ENCODE results near the gene NDUFB6.
A peak's percentile ranks its signal among the peaks of the same experiment; 100 is the strongest.

Gene NDUFB6

DNA sequence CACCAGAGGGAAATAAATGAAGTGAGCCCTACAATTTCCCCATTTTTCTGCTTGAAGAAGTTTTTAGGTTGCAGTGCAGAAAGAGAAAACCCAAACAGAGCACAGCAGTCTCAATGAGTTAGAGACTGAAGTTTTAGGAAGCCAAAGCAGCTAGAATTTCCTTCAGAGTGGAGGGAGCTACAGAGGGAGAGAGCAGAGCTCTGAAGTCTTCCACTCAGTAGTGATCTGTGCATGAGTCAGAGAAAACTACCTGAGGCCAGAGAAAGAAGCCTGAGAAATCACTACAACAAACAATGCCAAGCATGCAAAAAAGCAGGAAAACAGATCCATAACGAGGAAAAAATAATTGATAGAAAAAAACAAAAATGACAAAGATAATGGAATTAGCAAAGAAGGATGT is 17.9 kb upstream of the NDUFB6 start:
- TF ChIP-seq, protein P1, sequence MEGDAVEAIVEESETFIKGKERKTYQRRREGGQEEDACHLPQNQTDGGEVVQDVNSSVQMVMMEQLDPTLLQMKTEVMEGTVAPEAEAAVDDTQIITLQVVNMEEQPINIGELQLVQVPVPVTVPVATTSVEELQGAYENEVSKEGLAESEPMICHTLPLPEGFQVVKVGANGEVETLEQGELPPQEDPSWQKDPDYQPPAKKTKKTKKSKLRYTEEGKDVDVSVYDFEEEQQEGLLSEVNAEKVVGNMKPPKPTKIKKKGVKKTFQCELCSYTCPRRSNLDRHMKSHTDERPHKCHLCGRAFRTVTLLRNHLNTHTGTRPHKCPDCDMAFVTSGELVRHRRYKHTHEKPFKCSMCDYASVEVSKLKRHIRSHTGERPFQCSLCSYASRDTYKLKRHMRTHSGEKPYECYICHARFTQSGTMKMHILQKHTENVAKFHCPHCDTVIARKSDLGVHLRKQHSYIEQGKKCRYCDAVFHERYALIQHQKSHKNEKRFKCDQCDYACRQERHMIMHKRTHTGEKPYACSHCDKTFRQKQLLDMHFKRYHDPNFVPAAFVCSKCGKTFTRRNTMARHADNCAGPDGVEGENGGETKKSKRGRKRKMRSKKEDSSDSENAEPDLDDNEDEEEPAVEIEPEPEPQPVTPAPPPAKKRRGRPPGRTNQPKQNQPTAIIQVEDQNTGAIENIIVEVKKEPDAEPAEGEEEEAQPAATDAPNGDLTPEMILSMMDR (IDR thresholded peaks at IDR 0.05; ENCODE audit: low read length, missing control alignments): no peak
- no peak overlapping the region for H3K4me3 ChIP-seq (replicated peaks; ENCODE audit: low read depth, low read length)
- no peak for DNase-seq (ENCODE audit: low read depth)

DNA sequence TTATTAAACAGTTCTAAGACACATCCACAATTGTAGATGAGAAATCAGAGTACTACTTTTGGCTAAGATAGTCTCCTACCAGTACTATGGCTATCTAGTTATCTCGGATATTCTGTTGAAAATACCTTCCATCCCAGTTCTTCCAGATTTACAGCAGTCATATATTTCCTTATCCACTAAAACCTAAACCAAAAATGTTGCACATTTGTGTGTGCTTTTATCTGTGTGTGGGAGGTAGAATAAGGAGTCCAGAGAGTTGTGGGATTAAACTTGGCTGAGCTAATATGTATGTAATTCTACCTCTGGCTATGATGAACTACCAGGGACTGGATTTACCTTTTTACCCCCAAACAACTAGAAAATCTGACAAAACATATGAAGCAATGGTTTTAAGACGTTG is 17.5 kb upstream of the NDUFB6 start:
- TF ChIP-seq, protein P1 (IDR thresholded peaks at IDR 0.05; ENCODE audit: low read length, missing control alignments): no peak
- no peak for DNase-seq (ENCODE audit: low read depth)
- H3K4me3 ChIP-seq (replicated peaks; ENCODE audit: low read depth, low read length): no peak overlapping the region

DNA sequence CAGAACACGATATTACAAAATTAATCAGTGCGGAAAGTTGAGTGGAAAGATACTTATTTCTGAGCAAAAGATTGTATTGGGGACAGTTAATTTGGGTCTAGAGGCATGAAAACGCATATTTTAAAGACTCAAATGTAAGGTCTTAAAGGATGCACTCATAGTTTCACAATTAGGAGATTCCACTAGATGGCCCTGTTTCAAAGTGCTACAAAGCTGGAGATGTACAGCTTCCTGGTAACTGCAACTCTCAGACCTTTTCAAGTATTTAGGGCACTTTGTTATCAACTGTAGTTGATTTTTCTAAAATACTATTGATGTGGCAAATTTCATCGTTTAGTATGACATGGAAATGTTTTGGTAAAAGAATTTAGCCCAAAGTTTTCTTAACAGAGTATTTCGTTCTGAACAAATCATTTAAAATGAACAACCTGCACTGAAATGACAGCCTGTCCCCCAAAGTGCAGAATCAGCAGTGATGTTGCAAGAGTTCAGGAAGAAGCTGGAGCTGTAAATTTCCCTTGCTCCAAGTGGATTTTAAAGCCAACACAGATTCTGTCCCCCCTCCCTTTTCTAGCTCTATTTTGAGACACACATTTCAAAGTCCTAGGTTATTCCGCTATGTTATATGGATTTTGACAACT is 16.2 kb upstream of the NDUFB6 start:
- no peak overlapping the region for H3K4me3 ChIP-seq (replicated peaks; ENCODE audit: low read depth, low read length)
- TF ChIP-seq, protein P1 (IDR thresholded peaks at IDR 0.05; ENCODE audit: low read length, missing control alignments): peak; percentile 74
- DNase-seq (ENCODE audit: low read depth): peak; percentile 78

GRCh38 chr9:32587901-32588300 is 14.9 kb upstream of the NDUFB6 start:
- no peak overlapping the region for H3K4me3 ChIP-seq (replicated peaks; ENCODE audit: low read depth, low read length)
- DNase-seq (ENCODE audit: low read depth): no peak
- TF ChIP-seq, protein P1 (IDR thresholded peaks at IDR 0.05; ENCODE audit: low read length, missing control alignments): no peak

DNA sequence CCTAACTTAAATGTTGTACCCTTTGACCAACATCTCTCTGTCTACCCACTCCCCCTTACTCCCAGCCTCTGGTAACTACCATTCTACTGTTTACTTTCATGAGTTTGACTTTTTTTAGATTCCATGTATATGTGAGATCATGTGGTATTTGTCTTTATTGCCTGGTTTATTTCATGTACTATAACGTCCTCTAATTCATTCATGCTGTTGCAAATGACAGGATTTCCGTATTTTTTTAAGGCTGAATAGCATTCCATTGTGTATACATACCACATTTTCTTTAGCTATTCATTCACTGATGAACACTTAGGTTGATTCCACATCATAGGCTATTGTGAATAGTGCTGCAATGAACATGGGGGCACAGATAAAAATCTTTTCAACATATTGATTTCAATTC is 11.8 kb upstream of the NDUFB6 start:
- DNase-seq (ENCODE audit: low read depth): no peak
- no peak overlapping the region for H3K4me3 ChIP-seq (replicated peaks; ENCODE audit: low read depth, low read length)
- TF ChIP-seq, protein P1 (IDR thresholded peaks at IDR 0.05; ENCODE audit: low read length, missing control alignments): no peak

DNA sequence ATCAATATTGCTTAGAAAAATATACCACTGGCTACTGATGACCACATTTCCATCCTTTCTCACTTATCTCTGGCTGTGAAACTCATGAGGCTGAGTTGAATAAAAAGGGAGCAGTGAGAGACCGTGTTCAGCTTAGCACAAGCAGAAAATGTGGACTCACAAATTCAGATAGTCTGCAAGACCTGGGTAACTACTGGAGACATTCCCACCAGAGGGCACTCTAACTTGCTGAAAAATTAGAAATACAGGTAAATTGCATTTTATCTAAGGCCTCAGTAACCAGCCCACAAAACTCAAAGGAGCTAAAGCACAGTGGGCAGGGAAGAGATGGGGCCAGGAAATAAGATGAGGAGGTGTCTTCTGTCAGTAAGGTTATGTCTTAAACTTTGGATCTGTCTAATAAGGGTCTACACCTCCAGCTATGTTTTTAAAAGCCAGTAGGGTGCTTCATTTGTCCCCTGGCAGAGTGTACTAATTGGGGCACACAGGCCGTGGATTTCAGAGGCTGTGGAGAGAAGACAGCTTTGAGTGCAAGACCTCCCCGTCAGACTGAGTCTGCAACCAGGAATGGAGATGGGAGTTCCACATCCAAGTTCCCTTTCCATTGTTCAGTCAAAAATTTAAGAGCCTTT is 8.7 kb upstream of the NDUFB6 start:
- peak; percentile 87 for DNase-seq (ENCODE audit: low read depth)
- H3K4me3 ChIP-seq (replicated peaks; ENCODE audit: low read depth, low read length): no peak overlapping the region
- TF ChIP-seq, protein P1 (IDR thresholded peaks at IDR 0.05; ENCODE audit: low read length, missing control alignments): peak; percentile 80
